ENCODE results near the gene OR4C11. TPM values are rescaled to one million over a fixed set of nuclear protein-coding genes. Genes with fewer than 3 reads are reported as not detected.

The OR4C11 gene
- total RNA-seq: not detected

GRCh38 chr11:55607545-55607944, at the start of gene OR4C11:
TSS of gene OR4C11 (minus strand) at chr11:55607645. CDS start at chr11:55604373, 3,272 bp downstream.
- Histone ChIP-seq H3K27me3 (ENCODE audit: insufficient read depth, low read length) (no peaks in the 10 kb centered on the region), H3K4me1 (ENCODE audit: insufficient read depth, low read length) (no peaks in the 10 kb centered on the region), H3K9me3 (ENCODE audit: low read depth, low read length) (no peaks in the 10 kb centered on the region), H3K4me3 (ENCODE audit: low read length) (no peak within 1 kb of the TSS)

- Histone ChIP-seq H3K27me3 (ENCODE audit: insufficient read depth, low read length) (no peaks in the 10 kb centered on the region), H3K4me3 (ENCODE audit: low read length) (no peak overlapping the region), H3K9me3 (ENCODE audit: low read depth, low read length) (no peaks in the 10 kb centered on the region), H3K4me1 (ENCODE audit: insufficient read depth, low read length) (no peaks in the 10 kb centered on the region)
Observed at GRCh38 chr11:55655096-55655495, 47.7 kb upstream of the OR4C11 start.

GRCh38 chr11:55652560-55652959, 45.1 kb upstream of the OR4C11 start:
- Histone ChIP-seq H3K27me3 (ENCODE audit: insufficient read depth, low read length) (no peaks in the 10 kb centered on the region), H3K4me1 (ENCODE audit: insufficient read depth, low read length) (no peaks in the 10 kb centered on the region), H3K4me3 (ENCODE audit: low read length) (no peak overlapping the region), H3K9me3 (ENCODE audit: low read depth, low read length) (no peaks in the 10 kb centered on the region)

- no peak within 1 kb of the TSS for H3K4me3 ChIP-seq (ENCODE audit: low read length)
- no peaks in the 10 kb centered on the region for H3K9me3 ChIP-seq (ENCODE audit: low read depth, low read length)
- H3K27me3 ChIP-seq (ENCODE audit: insufficient read depth, low read length): no peaks in the 10 kb centered on the region
- H3K4me1 ChIP-seq (ENCODE audit: insufficient read depth, low read length): no peaks in the 10 kb centered on the region
Observed at GRCh38 chr11:55648027-55648426, 40.6 kb upstream of the OR4C11 start, which contains the start of gene OR4S2. TSS of gene OR4S2 (plus strand) at chr11:55648327. CDS start at chr11:55650904, 2,577 bp downstream.

GRCh38 chr11:55634813-55635212, 27.4 kb upstream of the OR4C11 start, which contains the start of gene OR4P4:
TSS of gene OR4P4 (plus strand) at chr11:55635113.
- H3K4me3 ChIP-seq (ENCODE audit: low read length): no peak within 1 kb of the TSS
- no peaks in the 10 kb centered on the region for H3K27me3 ChIP-seq (ENCODE audit: insufficient read depth, low read length)
- H3K9me3 ChIP-seq (ENCODE audit: low read depth, low read length): no peaks in the 10 kb centered on the region

GRCh38 chr11:55624531-55624930, 17.1 kb upstream of the OR4C11 start:
- H3K9me3 ChIP-seq (ENCODE audit: low read depth, low read length): no peaks in the 10 kb centered on the region
- no peak overlapping the region for H3K4me3 ChIP-seq (ENCODE audit: low read length)
- H3K27me3 ChIP-seq (ENCODE audit: insufficient read depth, low read length): no peaks in the 10 kb centered on the region
- H3K4me1 ChIP-seq (ENCODE audit: insufficient read depth, low read length): no peaks in the 10 kb centered on the region

More at GRCh38 chr11:55634813-55635212, 27.4 kb upstream of the OR4C11 start, which contains the start of gene OR4P4:
- no peaks in the 10 kb centered on the region for H3K4me1 ChIP-seq (ENCODE audit: insufficient read depth, low read length)

GRCh38 chr11:55572548-55572947, 34.9 kb downstream of the OR4C11 start:
- Histone ChIP-seq H3K27me3 (ENCODE audit: insufficient read depth, low read length) (no peaks in the 10 kb centered on the region), H3K9me3 (ENCODE audit: low read depth, low read length) (peaks cover 6% of the 10 kb centered on the region), H3K4me1 (ENCODE audit: insufficient read depth, low read length) (no peaks in the 10 kb centered on the region), H3K4me3 (ENCODE audit: low read length) (no peak overlapping the region)

GRCh38 chr11:55571828-55572227, 35.6 kb downstream of the OR4C11 start, which contains the start of gene OR4C16:
TSS of gene OR4C16 (plus strand) at chr11:55572128. CDS start at chr11:55572128, 0 bp downstream.
- Histone ChIP-seq H3K4me3 (ENCODE audit: low read length) (no peak within 1 kb of the TSS), H3K27me3 (ENCODE audit: insufficient read depth, low read length) (no peaks in the 10 kb centered on the region), H3K4me1 (ENCODE audit: insufficient read depth, low read length) (no peaks in the 10 kb centered on the region), H3K9me3 (ENCODE audit: low read depth, low read length) (peaks cover 6% of the 10 kb centered on the region)

GRCh38 chr11:55554169-55554568, 53.3 kb downstream of the OR4C11 start, which contains the start of gene OR4C15:
TSS of gene OR4C15 (plus strand) at chr11:55554469. CDS start at chr11:55554469, 0 bp downstream.
- no peaks in the 10 kb centered on the region for H3K27me3 ChIP-seq (ENCODE audit: insufficient read depth, low read length)
- no peak within 1 kb of the TSS for H3K4me3 ChIP-seq (ENCODE audit: low read length)
- H3K9me3 ChIP-seq (ENCODE audit: low read depth, low read length): no peaks in the 10 kb centered on the region
- no peaks in the 10 kb centered on the region for H3K4me1 ChIP-seq (ENCODE audit: insufficient read depth, low read length)

Other genes starting within 250 kb of the OR4C11 start
- gene OR4A15, start 239.7 kb downstream of the OR4C11 start, total RNA-seq: not detected
- gene OR4C15, start 53.2 kb downstream of the OR4C11 start, total RNA-seq: not detected
- gene OR4C16, start 35.5 kb downstream of the OR4C11 start, total RNA-seq: not detected
- gene OR4P4, start 27.5 kb upstream of the OR4C11 start, total RNA-seq: not detected
- gene OR4S2, start 40.7 kb upstream of the OR4C11 start, total RNA-seq: not detected
- gene OR4C6, start 54.6 kb upstream of the OR4C11 start, total RNA-seq: 0.21 TPM
- not detected for gene OR5D13, start 165.8 kb upstream of the OR4C11 start, total RNA-seq
- not detected for gene OR5D14, start 187.9 kb upstream of the OR4C11 start, total RNA-seq
- gene OR5L1, start 203.7 kb upstream of the OR4C11 start, total RNA-seq: not detected
- gene OR5D18, start 212.0 kb upstream of the OR4C11 start, total RNA-seq: not detected
- gene OR5L2, start 219.6 kb upstream of the OR4C11 start, total RNA-seq: not detected
- gene OR5D16, start 231.1 kb upstream of the OR4C11 start, total RNA-seq: not detected